Measurements from ENCODE around the gene FLRT2.

Gene FLRT2

DNA sequence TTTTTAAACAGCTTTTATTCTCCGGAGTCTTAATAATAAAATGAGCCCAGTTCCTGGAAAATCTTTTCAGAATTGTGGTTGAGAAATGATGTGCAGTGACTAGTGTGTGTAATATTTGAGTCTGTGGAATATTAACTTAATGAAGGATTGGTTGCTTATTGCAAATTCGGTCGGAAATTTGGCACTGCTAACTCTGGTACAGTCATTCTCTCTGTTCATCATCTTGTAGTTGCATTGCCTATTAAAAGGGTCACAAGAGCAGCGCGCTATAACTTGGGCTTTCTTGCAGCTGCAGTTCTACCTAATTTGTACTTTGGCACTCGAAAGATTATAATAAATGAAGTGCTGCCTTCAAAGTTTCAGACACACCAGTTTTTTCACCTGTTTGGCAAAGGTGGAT is 146.0 kb downstream of the FLRT2 start:
- DNase-seq, result no peak

DNA sequence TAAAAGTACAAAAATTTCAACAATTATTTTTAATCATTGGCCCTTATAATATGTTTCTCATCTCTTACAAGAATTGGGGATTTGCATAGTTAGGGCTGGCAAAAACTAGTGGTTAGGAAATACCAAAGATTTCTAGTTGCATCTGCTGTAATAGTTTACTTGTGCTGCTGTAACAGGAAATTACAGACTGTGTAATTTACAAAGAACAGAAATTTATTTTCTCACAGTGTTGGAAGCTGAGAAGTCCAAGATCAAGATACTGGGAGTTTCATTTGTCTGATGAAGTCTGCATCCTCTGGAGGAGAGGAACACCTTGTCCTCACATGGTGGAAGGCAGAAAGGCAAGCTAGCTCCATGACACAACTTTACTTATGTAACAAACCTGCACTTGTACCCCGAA is 157.0 kb downstream of the FLRT2 start:
- DNase-seq, result no peak

DNA sequence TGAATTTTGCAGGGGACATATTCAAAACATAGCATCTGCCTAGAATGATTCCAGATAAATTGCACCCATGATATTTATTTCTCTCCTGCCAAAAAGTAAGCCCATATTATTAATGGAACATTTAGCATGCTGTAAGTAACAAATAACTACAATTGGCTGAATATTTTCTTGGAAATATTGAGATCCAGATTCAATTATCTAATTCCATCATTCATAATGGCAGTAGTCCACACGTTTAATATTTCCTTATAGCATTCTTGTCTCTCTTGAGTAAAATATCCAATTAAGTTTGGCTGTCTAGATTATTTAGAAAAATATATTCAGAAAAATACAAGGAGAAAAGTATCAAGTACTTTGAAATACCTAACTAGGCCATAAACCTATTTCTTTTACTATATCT is 157.5 kb downstream of the FLRT2 start:
- no peak for DNase-seq

DNA sequence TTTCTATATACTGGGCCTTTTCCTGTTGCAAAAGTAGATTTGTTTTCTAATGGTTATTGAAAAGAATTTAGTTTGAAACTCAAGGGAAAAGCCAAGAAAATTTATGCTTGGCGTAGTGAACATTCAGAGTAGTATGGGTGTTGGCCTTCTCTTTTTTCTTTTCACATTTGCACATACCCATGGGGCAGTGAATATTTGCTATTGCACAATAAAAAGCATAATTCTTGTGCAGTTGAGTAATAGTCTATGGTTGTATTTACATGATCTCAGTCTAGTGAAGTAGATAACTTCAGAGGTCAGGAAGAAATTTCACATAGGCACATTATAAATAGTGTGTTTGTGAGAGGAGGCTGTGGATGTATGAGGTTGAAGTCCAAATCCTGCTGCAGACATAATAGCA is 158.1 kb downstream of the FLRT2 start:
- DNase-seq, result peak; percentile 43

DNA sequence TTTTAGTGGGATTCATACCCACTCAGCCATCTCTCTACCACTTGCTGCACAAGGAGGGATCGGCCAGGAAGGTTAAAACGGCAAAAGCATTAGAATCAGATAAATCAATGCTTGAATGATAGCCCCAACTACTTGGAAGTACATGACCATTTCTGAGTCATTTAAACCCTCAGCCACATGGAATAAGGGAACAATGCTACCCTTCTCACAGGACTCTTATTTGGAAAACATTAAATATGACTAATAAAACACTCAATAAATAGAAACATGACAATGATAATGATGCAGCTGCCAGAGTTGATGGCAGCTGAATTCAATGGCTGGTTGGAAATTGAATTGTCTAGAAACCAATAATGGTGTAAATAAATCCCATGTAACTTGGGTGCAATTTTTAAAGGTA is 165.4 kb downstream of the FLRT2 start:
- DNase-seq, result no peak

DNA sequence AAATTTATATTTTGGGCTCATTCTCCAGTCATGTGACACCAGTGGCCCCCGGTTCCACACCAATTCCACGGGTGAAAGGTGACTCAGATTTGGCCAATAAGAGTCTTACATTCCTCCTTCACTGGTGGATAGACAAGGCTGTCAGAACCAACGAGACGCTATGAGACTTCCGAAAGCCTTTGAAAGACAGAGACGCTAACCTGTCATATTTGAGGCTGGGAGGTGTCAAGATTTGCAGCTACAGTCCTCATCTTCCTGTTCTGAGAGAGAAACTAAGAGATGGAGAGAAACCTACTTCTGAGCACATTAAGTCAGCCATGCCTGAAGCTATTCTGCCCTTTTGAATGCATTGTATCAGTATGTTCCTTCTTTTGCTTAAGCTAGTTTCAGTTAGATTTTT is 171.2 kb downstream of the FLRT2 start:
- no peak for DNase-seq

DNA sequence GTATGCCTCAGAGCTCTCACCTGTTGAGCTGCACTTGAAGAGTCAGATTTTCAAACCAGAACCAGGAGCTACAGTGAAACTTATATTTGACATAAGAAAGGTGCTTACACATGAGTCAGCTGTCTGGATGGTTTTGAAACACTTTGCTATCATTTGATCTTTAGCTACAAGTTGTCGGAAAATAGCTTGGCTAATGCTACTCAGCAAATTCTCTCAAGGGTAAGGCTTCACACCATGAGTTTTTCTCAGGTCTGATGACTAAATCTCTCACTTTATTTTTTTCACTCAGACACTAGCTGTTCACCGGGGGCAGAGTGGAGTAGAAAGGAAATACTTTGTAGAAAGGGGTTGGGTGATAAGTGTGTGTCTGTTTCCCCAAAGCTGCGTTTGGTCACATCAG is 171.8 kb downstream of the FLRT2 start:
- no peak for DNase-seq

DNA sequence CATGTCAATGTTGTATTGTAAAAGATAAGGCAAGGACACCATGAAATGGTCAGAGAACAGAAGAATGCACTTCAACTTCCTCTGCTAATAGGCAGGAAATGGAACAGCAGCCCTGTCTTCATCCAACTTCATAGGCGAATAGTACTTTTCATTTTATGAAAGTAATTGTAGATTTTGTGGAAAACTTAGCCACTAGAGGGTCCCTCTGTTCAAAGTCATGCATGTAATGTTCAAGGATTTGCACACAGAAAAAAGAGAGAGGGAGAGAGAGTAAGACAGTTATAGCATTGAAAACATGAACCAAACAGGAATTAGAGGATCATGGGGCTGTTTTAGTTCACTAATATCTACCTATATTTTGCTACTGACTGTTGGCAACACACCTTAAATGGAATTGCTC is 172.2 kb downstream of the FLRT2 start:
- peak; percentile 20 for DNase-seq

DNA sequence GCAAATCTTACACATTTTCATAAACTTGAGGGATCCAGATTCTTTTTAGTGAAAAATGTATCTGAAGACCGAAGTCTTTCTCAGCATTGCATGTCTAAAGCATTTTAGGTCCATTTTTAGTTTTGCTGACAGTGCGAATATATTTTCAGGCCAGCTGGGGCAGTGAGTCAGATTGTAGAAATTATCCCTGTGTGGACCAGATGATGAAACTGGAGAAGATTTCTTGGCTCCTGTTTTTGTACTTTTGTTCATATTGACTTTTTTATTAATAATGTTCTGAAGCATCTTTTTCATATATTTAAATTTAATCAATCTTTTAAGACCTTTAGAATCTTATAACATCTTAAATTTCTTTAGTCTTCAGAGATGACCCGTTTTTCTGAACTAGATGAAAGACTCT is 173.1 kb downstream of the FLRT2 start:
- peak; percentile 72 for DNase-seq
